ENCODE measurements around the gene ACTR1B. TPM values are rescaled to one million over a fixed set of nuclear protein-coding genes. Genes with fewer than 3 reads are reported as not detected.

The ACTR1B gene
- total RNA-seq (49.8 and 50.2 TPM in 2 replicates), polyA plus RNA-seq (60.9 and 68.4 TPM in 2 replicates), polyA minus RNA-seq (43.7 and 49.1 TPM in 2 replicates), Bru-seq, nascent RNA (percentile 61 among the genes with signal in this experiment), BruChase-seq, experiment 1, labeled RNA remaining after a 6-hour chase (percentile 69 among the genes with signal in this experiment), BruChase-seq, experiment 2, labeled RNA remaining after a 2-hour chase (percentile 74 among the genes with signal in this experiment)
- polyA plus RNA-seq (2011; cell fraction: cytosol; rRNA removed): 43.1 and 51.6 TPM in 2 replicates
- polyA plus RNA-seq (2011; cell fraction: nucleus; rRNA removed): 101 and 122 TPM in 2 replicates
- 37.3 and 53.6 TPM in 2 replicates for polyA plus RNA-seq (2012)
- polyA minus RNA-seq (2011; cell fraction: cytosol; rRNA and poly(A)+ RNA removed): 30.0 TPM
- polyA minus RNA-seq (2011; cell fraction: nucleus; rRNA and poly(A)+ RNA removed): 18.6 and 30.5 TPM in 2 replicates
- long read RNA-seq, transcript ACTR1B-201 (11 exons, 2,243 nt): major isoform, 7 of 22 reads
- long read RNA-seq, partial matches to known transcripts: 8 of 22 reads
- long read RNA-seq, other reads (novel, unspliced or antisense): 7 of 22 reads

GRCh38 chr2:97663962-97664635 lies at the start of gene ACTR1B:
TSS of gene ACTR1B (minus strand) at chr2:97664044. CDS start at chr2:97663890, 154 bp downstream.
- intact Hi-C loops (cut with micrococcal nuclease): loop anchor here (1.0 kb wide), 3 partner anchors 18 to 74 kb away; partner anchors contain the start of gene COX5B
- Histone ChIP-seq H3K9me3 (replicated peaks; ENCODE audit: control insufficient read depth, insufficient read depth, low read length) (no peaks in the 10 kb centered on the region), H3K27ac (ENCODE audit: insufficient read depth, low read depth, low read length) (peak within 1 kb of the TSS; percentile 85), H3K27me3 (ENCODE audit: control insufficient read depth in 2 of 2, insufficient read depth in 2 of 2, low read length in 2 of 2) (no peaks in the 10 kb centered on the region), H3K36me3 (ENCODE audit: control insufficient read depth in 2 of 2, extremely low read depth in 1 of 2, insufficient read depth in 2 of 2, low read length in 2 of 2) (no peaks in the 10 kb centered on the region), H3K4me1 (ENCODE audit: control insufficient read depth, extremely low read depth, insufficient read depth, low read length) (peaks cover 18% of the 10 kb centered on the region), H3K4me2 (ENCODE audit: insufficient read depth, low read length) (peak within 1 kb of the TSS; percentile 79), H3K4me3 (replicated peaks in 1 of 3; ENCODE audit: insufficient read depth in 1 of 3, low read depth in 1 of 3, low read length in 3 of 3) (peak within 1 kb of the TSS; percentile 65 to 83 (median 78)), H4K20me1 (replicated peaks; ENCODE audit: control insufficient read depth, extremely low read depth, insufficient read depth, low read length) (no peaks in the 10 kb centered on the region), H3K9me1 (replicated peaks; ENCODE audit: control insufficient read depth, extremely low read depth, insufficient read depth, low read length) (no peaks in the 10 kb centered on the region), H3K9ac (replicated peaks; ENCODE audit: extremely low read depth, insufficient read depth, low read length) (peak within 1 kb of the TSS; percentile 95), H2AFZ (ENCODE audit: low read depth, low read length) (peak within 1 kb of the TSS; percentile 78), H3K79me2 (ENCODE audit: control insufficient read depth, insufficient read depth, low read length) (peaks cover 13% of the 10 kb centered on the region)
- ChIA-PET CTCF (interaction anchor here (0.8 to 6.3 kb wide), 16 partner anchors 9 to 721 kb away, joined by 3 to 126 read pairs (median 4); partner anchors contain the start of gene COX5B), POLR2A (interaction anchor here (0.5 to 3.9 kb wide), 7 partner anchors 13 to 189 kb away, joined by 3 to 38 read pairs (median 4); partner anchors contain the start of gene COX5B)
- dilution Hi-C loops (cut with MboI; ENCODE audit: extremely low pct_ligation_motif_present, low sequenced_read_pairs): no loop called here
- peak; percentile 14 for TF ChIP-seq FOS (IDR thresholded peaks at IDR 0.05; ENCODE audit: borderline replicate concordance, insufficient read depth, low read length)
- no peak for TF ChIP-seq GATA2 (IDR thresholded peaks at IDR 0.05; ENCODE audit: insufficient read depth, insufficient read length, low read depth, low read length)
- TF ChIP-seq EZH2 (IDR thresholded peaks at IDR 0.05; ENCODE audit: borderline replicate concordance, low read depth, low read length, severe bottlenecking): no peak
- peak; percentile 55 to 56 for TF ChIP-seq CTCF (IDR thresholded peaks at IDR 0.05; ENCODE audit: extremely low read depth in 1 of 2, insufficient read depth in 1 of 2, low read depth in 1 of 2, low read length in 2 of 2)
- peak; percentile 44 for TF ChIP-seq JUN (IDR thresholded peaks at IDR 0.05; ENCODE audit: borderline replicate concordance, insufficient read depth, insufficient read length, low read depth)
- TF ChIP-seq POLR2A (IDR thresholded peaks at IDR 0.05; ENCODE audit: low read depth, low read length): peak; percentile 38
- peak; percentile 9 for TF ChIP-seq MAX (IDR thresholded peaks at IDR 0.05; ENCODE audit: insufficient read depth, insufficient read length)
- TF ChIP-seq POLR2AphosphoS5 (IDR thresholded peaks at IDR 0.05; ENCODE audit: insufficient read depth, low read depth, low read length): peak; percentile 56
- no peak for TF ChIP-seq MYC (IDR thresholded peaks at IDR 0.05; ENCODE audit: low read depth, low read length)
- BruUV-seq (replicated peaks): no TSS peak
- FAIRE-seq (peak; percentile 99), DNase-seq (ENCODE audit: low read depth, low spot score) (peak; percentile 99)
